ENCODE results near the gene DPF1.
"Not testable (repeated sequence)": the region's sequence is repeated elsewhere in the genome, so short reads cannot be mapped to it uniquely, and the experiment has no call there.

DPF1 gene

GRCh38 chr19:38250821-38251563 is 27.0 kb upstream of the DPF1 start:
- DNase-seq (ENCODE audit: low read depth in 2 of 2) = no peak

GRCh38 chr19:38250428-38250820 is 26.4 kb upstream of the DPF1 start:
- DNase-seq (ENCODE audit: low read depth in 2 of 2) = no peak

- DNase-seq (ENCODE audit: low read depth in 2 of 2) = no peak
Observed at GRCh38 chr19:38248421-38248820, 24.4 kb upstream of the DPF1 start.

GRCh38 chr19:38247734-38248268 is 23.8 kb upstream of the DPF1 start:
- no peak for DNase-seq (ENCODE audit: low read depth in 2 of 2)

- DNase-seq (ENCODE audit: low read depth in 2 of 2) = no peak
Observed at GRCh38 chr19:38247126-38247525, 23.1 kb upstream of the DPF1 start.

- DNase-seq (ENCODE audit: low read depth in 2 of 2) = no peak
Observed at GRCh38 chr19:38245826-38246498, 21.9 kb upstream of the DPF1 start.

GRCh38 chr19:38243279-38243673 is 19.3 kb upstream of the DPF1 start:
- DNase-seq (ENCODE audit: low read depth in 2 of 2) = no peak

GRCh38 chr19:38239816-38240215 is 15.8 kb upstream of the DPF1 start:
- no peak for DNase-seq (ENCODE audit: low read depth in 2 of 2)

- no peak for DNase-seq (ENCODE audit: low read depth in 2 of 2)
Observed at GRCh38 chr19:38234615-38235014, 10.6 kb upstream of the DPF1 start.

GRCh38 chr19:38233740-38234251 is 9.8 kb upstream of the DPF1 start:
- peak; percentile 57 to 83 for DNase-seq (ENCODE audit: low read depth in 2 of 2)

GRCh38 chr19:38231918-38232317 is 7.9 kb upstream of the DPF1 start:
- no peak for DNase-seq (ENCODE audit: low read depth in 2 of 2)

GRCh38 chr19:38230506-38231133 is 6.6 kb upstream of the DPF1 start:
- not testable (repeated sequence) for DNase-seq (ENCODE audit: low read depth in 2 of 2)

GRCh38 chr19:38229585-38230073 is 5.6 kb upstream of the DPF1 start:
- peak; percentile 55 to 70 for DNase-seq (ENCODE audit: low read depth in 2 of 2)

- no peak for DNase-seq (ENCODE audit: low read depth in 2 of 2)
Observed at GRCh38 chr19:38228491-38229439, 4.7 kb upstream of the DPF1 start.

GRCh38 chr19:38228005-38228377 is 4.0 kb upstream of the DPF1 start:
- no peak for DNase-seq (ENCODE audit: low read depth in 2 of 2)

- DNase-seq (ENCODE audit: low read depth in 2 of 2) = no peak
Observed at GRCh38 chr19:38227287-38228004, 3.4 kb upstream of the DPF1 start.

GRCh38 chr19:38224863-38225218 is 819 bp upstream of the DPF1 start:
- DNase-seq (ENCODE audit: low read depth in 2 of 2) = not testable (repeated sequence)

- no peak for DNase-seq (ENCODE audit: low read depth in 2 of 2)
Observed at GRCh38 chr19:38223617-38224013, 407 bp downstream of the DPF1 start.

- DNase-seq (ENCODE audit: low read depth in 2 of 2) = no peak
Observed at GRCh38 chr19:38223119-38223523, 901 bp downstream of the DPF1 start.
